Measurements from ENCODE around the gene ZNF684. TPM values are rescaled to one million over a fixed set of nuclear protein-coding genes. Genes with fewer than 3 reads are reported as not detected.

Gene ZNF684
- total and polyA plus RNA-seq, 2 experiments from 2014 or later: 7.6 to 8.9 TPM

GRCh38 chr1:40583980-40584379 is 52.5 kb downstream of the ZNF684 start:
- Histone ChIP-seq H4K20me1 (replicated peaks; ENCODE audit: insufficient read depth) (no peaks in the 10 kb centered on the region), H3K36me3 (ENCODE audit: insufficient read depth) (no peaks in the 10 kb centered on the region), H3F3A (replicated peaks; ENCODE audit: low read depth) (no peaks in the 10 kb centered on the region), H3K9me2 (ENCODE audit: insufficient read depth) (no peaks in the 10 kb centered on the region), H3K4me3 (no peak overlapping the region), H3K27me3 (ENCODE audit: insufficient read depth) (no peaks in the 10 kb centered on the region), H3K4me2 (no peak overlapping the region), H2AFZ (no peak overlapping the region), H3K79me2 (replicated peaks; ENCODE audit: insufficient read depth) (no peaks in the 10 kb centered on the region), H3K27ac (ENCODE audit: low read depth) (no peak overlapping the region), H3K4me1 (ENCODE audit: insufficient read depth) (no peaks in the 10 kb centered on the region)
- Mint-ChIP-seq H3K27me3 (ENCODE audit: insufficient read depth, low read depth, poor library complexity) (peaks cover 4% of the 10 kb centered on the region), H3K9me3 (no peaks in the 10 kb centered on the region), H3K4me1 (no peaks in the 10 kb centered on the region), H3K36me3 (ENCODE audit: low read depth) (no peaks in the 10 kb centered on the region), H3K4me3 (no peak overlapping the region), H3K27ac (no peak overlapping the region)
- TF ChIP-seq ETS1 (IDR thresholded peaks at IDR 0.05) (no peak), EZH2 (IDR thresholded peaks at IDR 0.05; ENCODE audit: low read depth, unreplicated experiment) (no peak), POLR2AphosphoS5 (IDR thresholded peaks at IDR 0.05; ENCODE audit: low read depth) (no peak), ZNF462 (CRISPR knock-in tag; IDR thresholded peaks at IDR 0.05) (no peak), NANOG (IDR thresholded peaks at IDR 0.05; ENCODE audit: borderline replicate concordance) (no peak), EZH2phosphoT487 (IDR thresholded peaks at IDR 0.05; ENCODE audit: unreplicated experiment) (no peak), ZNF331 (CRISPR knock-in tag; IDR thresholded peaks at IDR 0.05; ENCODE audit: low read depth) (no peak), CREB1 (CRISPR knock-in tag; IDR thresholded peaks at IDR 0.05; ENCODE audit: low read depth) (no peak), ZNF114 (CRISPR knock-in tag; IDR thresholded peaks at IDR 0.05) (no peak), REST (IDR thresholded peaks at IDR 0.05; ENCODE audit: unreplicated experiment) (no peak), CTCF (conservative IDR thresholded peaks at IDR 0.05; ENCODE audit: low read depth in 2 of 2) (no peak), STAT1 (IDR thresholded peaks at IDR 0.05; ENCODE audit: unreplicated experiment) (no peak), JUNB (IDR thresholded peaks at IDR 0.05; ENCODE audit: unreplicated experiment) (no peak)
- ATAC-seq: no peak; the same call in 1 of the 3 replicates
- DNase-seq (ENCODE audit: low spot score): peak; percentile 16
